GM23338 (cell line): ENCODE measurements around the gene RPS4Y2.

ENCODE experiments used
- CREB1 ChIP-seq: fragments of 250-450 bp; sonication (Bioruptor Pico); IDR thresholded peaks from 2 replicates; pipeline ENCODE4 v1.5.0; 2020; ENCODE audit warnings: low read depth, mild to moderate bottlenecking, moderate library complexity
- EZH2 ChIP-seq: fragments of 200-600 bp; sonication (generic); IDR thresholded peaks from one replicate; pipeline ENCODE4 v1.8.0; 2017; ENCODE audit warnings: antibody characterized with exemption, mild to moderate bottlenecking, low read depth; ENCODE audit not compliant: unreplicated experiment
- EZH2phosphoT487 ChIP-seq: fragments of 200-600 bp; sonication (generic); IDR thresholded peaks from one replicate; pipeline ENCODE4 v1.8.1; 2018; ENCODE audit warnings: antibody characterized with exemption; ENCODE audit not compliant: unreplicated experiment
- NANOG ChIP-seq: IDR thresholded peaks from 2 replicates; pipeline ENCODE4 v1.6.1; 2016; ENCODE audit warnings: antibody characterized with exemption, borderline replicate concordance
- TF ChIP-seq, protein P1 (sequence below), 2 experiments: fragments of 200-600 bp in 1 of 2; sonication (generic) in 1 of 2; conservative IDR thresholded peaks; 2 replicates each; pipeline versions ENCODE4 v1.5.1 to v1.6.1; 2016 to 2017; ENCODE audit warnings: antibody characterized with exemption in 2 of 2, low read depth in 2 of 2, mild to moderate bottlenecking in 2 of 2, moderate library complexity in 1 of 2
- TF ChIP-seq, protein P2 (sequence below): IDR thresholded peaks from one replicate; pipeline ENCODE4 v1.6.1; 2018; ENCODE audit warnings: antibody characterized with exemption; ENCODE audit not compliant: unreplicated experiment

DNA sequence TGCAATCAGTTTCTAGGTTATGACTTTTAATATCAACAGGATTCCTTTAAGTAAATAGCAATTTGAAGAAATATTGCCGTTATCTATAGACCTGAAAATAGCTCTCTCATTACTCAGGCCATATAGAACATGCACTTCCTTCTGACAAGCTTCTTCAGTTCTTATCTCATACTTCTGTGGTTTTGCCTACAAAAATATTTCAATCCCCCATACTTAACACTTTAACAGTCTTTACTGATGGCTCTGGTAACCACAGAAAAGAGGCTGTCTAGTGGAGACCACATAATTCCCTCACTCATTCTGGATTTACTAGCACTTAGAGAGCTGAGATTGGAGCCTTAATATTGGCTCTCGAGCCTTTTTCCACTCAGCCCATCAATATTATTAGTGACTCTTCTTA lies 46.8 kb downstream of the RPS4Y2 start:
- TF ChIP-seq, protein P1, sequence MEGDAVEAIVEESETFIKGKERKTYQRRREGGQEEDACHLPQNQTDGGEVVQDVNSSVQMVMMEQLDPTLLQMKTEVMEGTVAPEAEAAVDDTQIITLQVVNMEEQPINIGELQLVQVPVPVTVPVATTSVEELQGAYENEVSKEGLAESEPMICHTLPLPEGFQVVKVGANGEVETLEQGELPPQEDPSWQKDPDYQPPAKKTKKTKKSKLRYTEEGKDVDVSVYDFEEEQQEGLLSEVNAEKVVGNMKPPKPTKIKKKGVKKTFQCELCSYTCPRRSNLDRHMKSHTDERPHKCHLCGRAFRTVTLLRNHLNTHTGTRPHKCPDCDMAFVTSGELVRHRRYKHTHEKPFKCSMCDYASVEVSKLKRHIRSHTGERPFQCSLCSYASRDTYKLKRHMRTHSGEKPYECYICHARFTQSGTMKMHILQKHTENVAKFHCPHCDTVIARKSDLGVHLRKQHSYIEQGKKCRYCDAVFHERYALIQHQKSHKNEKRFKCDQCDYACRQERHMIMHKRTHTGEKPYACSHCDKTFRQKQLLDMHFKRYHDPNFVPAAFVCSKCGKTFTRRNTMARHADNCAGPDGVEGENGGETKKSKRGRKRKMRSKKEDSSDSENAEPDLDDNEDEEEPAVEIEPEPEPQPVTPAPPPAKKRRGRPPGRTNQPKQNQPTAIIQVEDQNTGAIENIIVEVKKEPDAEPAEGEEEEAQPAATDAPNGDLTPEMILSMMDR (conservative IDR thresholded peaks at IDR 0.05; ENCODE audit: low read depth in 2 of 2), result no peak
- TF ChIP-seq EZH2phosphoT487, result no peak
- TF ChIP-seq EZH2, result no peak
- TF ChIP-seq CREB1 (CRISPR knock-in tag), result no peak
- TF ChIP-seq, protein P2, sequence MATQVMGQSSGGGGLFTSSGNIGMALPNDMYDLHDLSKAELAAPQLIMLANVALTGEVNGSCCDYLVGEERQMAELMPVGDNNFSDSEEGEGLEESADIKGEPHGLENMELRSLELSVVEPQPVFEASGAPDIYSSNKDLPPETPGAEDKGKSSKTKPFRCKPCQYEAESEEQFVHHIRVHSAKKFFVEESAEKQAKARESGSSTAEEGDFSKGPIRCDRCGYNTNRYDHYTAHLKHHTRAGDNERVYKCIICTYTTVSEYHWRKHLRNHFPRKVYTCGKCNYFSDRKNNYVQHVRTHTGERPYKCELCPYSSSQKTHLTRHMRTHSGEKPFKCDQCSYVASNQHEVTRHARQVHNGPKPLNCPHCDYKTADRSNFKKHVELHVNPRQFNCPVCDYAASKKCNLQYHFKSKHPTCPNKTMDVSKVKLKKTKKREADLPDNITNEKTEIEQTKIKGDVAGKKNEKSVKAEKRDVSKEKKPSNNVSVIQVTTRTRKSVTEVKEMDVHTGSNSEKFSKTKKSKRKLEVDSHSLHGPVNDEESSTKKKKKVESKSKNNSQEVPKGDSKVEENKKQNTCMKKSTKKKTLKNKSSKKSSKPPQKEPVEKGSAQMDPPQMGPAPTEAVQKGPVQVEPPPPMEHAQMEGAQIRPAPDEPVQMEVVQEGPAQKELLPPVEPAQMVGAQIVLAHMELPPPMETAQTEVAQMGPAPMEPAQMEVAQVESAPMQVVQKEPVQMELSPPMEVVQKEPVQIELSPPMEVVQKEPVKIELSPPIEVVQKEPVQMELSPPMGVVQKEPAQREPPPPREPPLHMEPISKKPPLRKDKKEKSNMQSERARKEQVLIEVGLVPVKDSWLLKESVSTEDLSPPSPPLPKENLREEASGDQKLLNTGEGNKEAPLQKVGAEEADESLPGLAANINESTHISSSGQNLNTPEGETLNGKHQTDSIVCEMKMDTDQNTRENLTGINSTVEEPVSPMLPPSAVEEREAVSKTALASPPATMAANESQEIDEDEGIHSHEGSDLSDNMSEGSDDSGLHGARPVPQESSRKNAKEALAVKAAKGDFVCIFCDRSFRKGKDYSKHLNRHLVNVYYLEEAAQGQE, result no peak
- TF ChIP-seq NANOG, result no peak
